ENCODE results near the gene GRK5.
"Not testable (repeated sequence)": the region's sequence is repeated elsewhere in the genome, so short reads cannot be mapped to it uniquely, and the experiment has no call there.

GRK5 gene

GRCh38 chr10:119455609-119456434 lies 248.5 kb downstream of the GRK5 start:
- DNase-seq (ENCODE audit: low read depth in 2 of 2), result no peak

- no peak for DNase-seq (ENCODE audit: low read depth in 2 of 2)
Measured at GRCh38 chr10:119456435-119456810, 249.1 kb downstream of the GRK5 start.

GRCh38 chr10:119457966-119458766 lies 250.8 kb downstream of the GRK5 start:
- DNase-seq (ENCODE audit: low read depth in 2 of 2), result no peak

- DNase-seq (ENCODE audit: low read depth in 2 of 2), result no peak
Measured at GRCh38 chr10:119459681-119460340, 252.4 kb downstream of the GRK5 start.

- DNase-seq (ENCODE audit: low read depth in 2 of 2), result no peak
Measured at GRCh38 chr10:119460369-119461195, 253.2 kb downstream of the GRK5 start.

GRCh38 chr10:119461380-119461779 lies 254.0 kb downstream of the GRK5 start:
- DNase-seq (ENCODE audit: low read depth in 2 of 2), result no peak

GRCh38 chr10:119461923-119462322 lies 254.6 kb downstream of the GRK5 start:
- no peak for DNase-seq (ENCODE audit: low read depth in 2 of 2)

GRCh38 chr10:119462773-119463172 lies 255.4 kb downstream of the GRK5 start:
- no peak for DNase-seq (ENCODE audit: low read depth in 2 of 2)

- DNase-seq (ENCODE audit: low read depth in 2 of 2), result not testable (repeated sequence)
Measured at GRCh38 chr10:119463195-119463594, 255.8 kb downstream of the GRK5 start.

GRCh38 chr10:119465085-119465484 lies 257.7 kb downstream of the GRK5 start:
- DNase-seq (ENCODE audit: low read depth in 2 of 2), result no peak

GRCh38 chr10:119466076-119466475 lies 258.7 kb downstream of the GRK5 start:
- DNase-seq (ENCODE audit: low read depth in 2 of 2), result no peak

- peak in 1 of 2 experiments; percentile 4 for DNase-seq (ENCODE audit: low read depth in 2 of 2)
Measured at GRCh38 chr10:119466655-119467054, 259.3 kb downstream of the GRK5 start.

- no peak for DNase-seq (ENCODE audit: low read depth in 2 of 2)
Measured at GRCh38 chr10:119468542-119469324, 261.4 kb downstream of the GRK5 start.

- no peak for DNase-seq (ENCODE audit: low read depth in 2 of 2)
Measured at GRCh38 chr10:119469325-119469707, 261.9 kb downstream of the GRK5 start.

GRCh38 chr10:119469846-119470245 lies 262.5 kb downstream of the GRK5 start:
- no peak for DNase-seq (ENCODE audit: low read depth in 2 of 2)

GRCh38 chr10:119470920-119471702 lies 263.7 kb downstream of the GRK5 start:
- DNase-seq (ENCODE audit: low read depth in 2 of 2), result no peak

GRCh38 chr10:119473771-119474170 lies 266.4 kb downstream of the GRK5 start:
- DNase-seq (ENCODE audit: low read depth in 2 of 2), result no peak

- DNase-seq (ENCODE audit: low read depth in 2 of 2), result no peak
Measured at GRCh38 chr10:119474606-119475005, 267.2 kb downstream of the GRK5 start.

- DNase-seq (ENCODE audit: low read depth in 2 of 2), result no peak
Measured at GRCh38 chr10:119477444-119477843, 270.1 kb downstream of the GRK5 start.
